ENCODE data around the gene FUT4. TPM values are rescaled to one million over a fixed set of nuclear protein-coding genes. Genes with fewer than 3 reads are reported as not detected.
A peak's percentile ranks its signal among the peaks of the same experiment; 100 is the strongest.

The FUT4 gene
- total and polyA plus RNA-seq, 2 donors from 2014 or later, result 1.2 to 9.5 TPM

DNA sequence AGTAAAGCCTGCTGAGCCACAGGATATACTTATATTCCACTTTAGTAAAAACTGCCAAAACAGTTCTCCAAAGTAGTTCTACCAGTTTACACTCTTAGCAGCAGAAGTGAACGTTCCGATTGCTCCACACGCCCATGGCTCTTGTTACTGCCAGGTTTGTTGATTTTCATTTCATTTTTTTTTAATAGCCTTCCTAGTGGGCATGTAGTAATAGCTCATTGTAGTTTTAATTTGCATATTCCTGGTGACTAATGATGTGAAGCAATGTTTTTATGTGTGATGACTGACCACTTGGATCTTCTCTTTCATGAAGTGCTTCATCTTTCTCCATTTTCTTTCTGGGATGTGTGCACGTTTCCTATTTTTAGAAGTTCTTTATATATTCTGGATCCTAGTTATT, 36.2 kb upstream of the FUT4 start:
- Histone ChIP-seq H3K36me3 (ENCODE audit: control insufficient read depth in 2 of 3, insufficient read depth in 3 of 3, low read length in 3 of 3) (no peaks in the 10 kb centered on the region), H3K4me3 (ENCODE audit: low read length in 3 of 3) (no peak overlapping the region), H3K9ac (ENCODE audit: low read length in 3 of 3) (no peak overlapping the region), H3K4me1 (ENCODE audit: control insufficient read depth in 2 of 3, insufficient read depth in 2 of 3, low read depth in 1 of 3, low read length in 3 of 3) (peaks cover 0 to 3% (median 0%) of the 10 kb centered on the region in 3 donors), H3K9me3 (ENCODE audit: control insufficient read depth in 2 of 3, insufficient read depth in 1 of 3, low read length in 3 of 3) (no peaks in the 10 kb centered on the region), H3K27me3 (ENCODE audit: control insufficient read depth, insufficient read depth, low read length) (no peaks in the 10 kb centered on the region), H3K27ac (ENCODE audit: low read depth in 2 of 2, low read length in 2 of 2) (no peak overlapping the region)
- TF ChIP-seq, protein P1, sequence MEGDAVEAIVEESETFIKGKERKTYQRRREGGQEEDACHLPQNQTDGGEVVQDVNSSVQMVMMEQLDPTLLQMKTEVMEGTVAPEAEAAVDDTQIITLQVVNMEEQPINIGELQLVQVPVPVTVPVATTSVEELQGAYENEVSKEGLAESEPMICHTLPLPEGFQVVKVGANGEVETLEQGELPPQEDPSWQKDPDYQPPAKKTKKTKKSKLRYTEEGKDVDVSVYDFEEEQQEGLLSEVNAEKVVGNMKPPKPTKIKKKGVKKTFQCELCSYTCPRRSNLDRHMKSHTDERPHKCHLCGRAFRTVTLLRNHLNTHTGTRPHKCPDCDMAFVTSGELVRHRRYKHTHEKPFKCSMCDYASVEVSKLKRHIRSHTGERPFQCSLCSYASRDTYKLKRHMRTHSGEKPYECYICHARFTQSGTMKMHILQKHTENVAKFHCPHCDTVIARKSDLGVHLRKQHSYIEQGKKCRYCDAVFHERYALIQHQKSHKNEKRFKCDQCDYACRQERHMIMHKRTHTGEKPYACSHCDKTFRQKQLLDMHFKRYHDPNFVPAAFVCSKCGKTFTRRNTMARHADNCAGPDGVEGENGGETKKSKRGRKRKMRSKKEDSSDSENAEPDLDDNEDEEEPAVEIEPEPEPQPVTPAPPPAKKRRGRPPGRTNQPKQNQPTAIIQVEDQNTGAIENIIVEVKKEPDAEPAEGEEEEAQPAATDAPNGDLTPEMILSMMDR (IDR thresholded peaks at IDR 0.05; ENCODE audit: borderline replicate concordance, extremely low read depth, insufficient read depth), result no peak
- DNase-seq (no peak), FAIRE-seq (no peak)
- intact Hi-C loops (cut with DNase I), result no loop called here

DNA sequence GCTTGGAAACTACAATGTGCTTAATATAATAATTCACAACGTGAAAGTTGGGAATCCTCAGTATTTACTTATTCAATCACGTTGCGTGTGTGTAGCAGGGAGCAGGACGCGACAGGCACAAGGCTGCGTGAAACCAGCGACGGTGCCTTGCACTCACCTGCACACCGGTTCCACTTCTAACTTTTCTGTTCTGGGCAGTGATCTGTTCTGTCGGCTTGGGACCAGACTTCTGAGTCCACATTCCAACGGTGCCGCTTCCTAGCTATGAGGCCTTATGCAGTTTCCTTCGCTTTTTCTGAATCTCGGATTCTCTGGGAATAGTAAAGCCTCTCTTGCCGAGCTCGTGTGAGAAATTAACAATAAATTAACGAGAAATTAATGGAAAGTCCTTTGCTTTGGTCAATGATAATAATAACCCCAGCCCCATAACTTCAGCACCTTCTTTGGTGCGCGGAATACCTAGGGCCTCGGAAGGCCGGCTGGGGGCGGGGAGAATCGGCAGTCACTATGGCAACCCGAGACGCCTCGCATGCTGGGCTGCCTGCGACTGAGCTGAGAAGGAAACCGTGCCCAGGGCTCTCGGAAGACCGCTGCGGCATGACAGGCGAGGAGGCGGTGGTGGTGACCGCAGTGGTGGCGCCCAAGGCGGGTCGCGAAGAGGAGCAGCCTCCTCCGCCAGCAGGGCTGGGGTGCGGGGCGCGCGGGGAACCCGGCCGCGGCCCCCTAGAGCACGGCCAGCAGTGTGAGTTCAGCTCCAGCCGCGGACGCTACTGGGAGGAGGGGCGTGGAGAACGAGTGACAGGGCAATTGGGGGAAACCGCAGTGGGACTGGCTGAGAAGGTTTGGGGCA, 31.6 kb upstream of the FUT4 start, which contains the start of gene C11orf97:
Gene C11orf97, plus strand, starts transcription at position 530 of the 850 bp plus-strand sequence. Its CDS starts 68 bp downstream, at position 598.
- peaks cover 0 to 5% (median 4%) of the 10 kb centered on the region in 3 donors for H3K4me1 ChIP-seq (ENCODE audit: control insufficient read depth in 2 of 3, insufficient read depth in 2 of 3, low read depth in 1 of 3, low read length in 3 of 3)
- peak within 1 kb of the TSS in 2 of 3 donors; percentile 14 to 39 for H3K9ac ChIP-seq (ENCODE audit: low read length in 3 of 3)
- intact Hi-C loops (cut with DNase I), result no loop called here
- no peaks in the 10 kb centered on the region for H3K36me3 ChIP-seq (ENCODE audit: control insufficient read depth in 2 of 3, insufficient read depth in 3 of 3, low read length in 3 of 3)
- DNase-seq (peak; percentile 77 to 88 (median 82)), FAIRE-seq (no peak)
- no peaks in the 10 kb centered on the region for H3K9me3 ChIP-seq (ENCODE audit: control insufficient read depth in 2 of 3, insufficient read depth in 1 of 3, low read length in 3 of 3)
- H3K27me3 ChIP-seq (ENCODE audit: control insufficient read depth, insufficient read depth, low read length), result no peaks in the 10 kb centered on the region
- TF ChIP-seq, protein P1 (IDR thresholded peaks at IDR 0.05; ENCODE audit: borderline replicate concordance, extremely low read depth, insufficient read depth), result no peak
- H3K4me3 ChIP-seq (ENCODE audit: low read length in 3 of 3), result peak within 1 kb of the TSS; percentile 36 to 80 (median 69)
- H3K27ac ChIP-seq (ENCODE audit: low read depth in 2 of 2, low read length in 2 of 2), result no peak within 1 kb of the TSS

DNA sequence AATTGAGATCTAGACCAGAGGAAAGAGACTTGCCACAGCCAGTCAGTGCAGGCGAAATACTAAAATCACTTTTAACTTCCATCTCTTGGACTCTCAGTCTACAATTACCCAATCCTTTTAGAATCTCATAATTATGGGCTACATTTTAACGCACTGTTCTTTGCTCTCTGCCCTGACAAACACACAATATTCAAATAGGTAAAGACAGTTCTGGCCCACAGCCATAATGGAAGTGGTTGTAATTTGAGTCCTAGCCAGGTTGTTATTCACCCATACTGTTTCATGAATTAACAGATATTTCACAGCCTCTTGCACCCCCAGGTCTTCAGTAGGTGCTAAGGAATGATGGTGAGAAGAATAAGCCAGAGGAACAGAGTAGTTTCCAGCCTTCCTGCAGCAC, 30.6 kb upstream of the FUT4 start:
- peak overlapping the region in 1 of 3 donors; percentile 14 for H3K9ac ChIP-seq (ENCODE audit: low read length in 3 of 3)
- TF ChIP-seq, protein P1 (IDR thresholded peaks at IDR 0.05; ENCODE audit: borderline replicate concordance, extremely low read depth, insufficient read depth), result no peak
- FAIRE-seq, result no peak
- peak overlapping the region in 1 of 3 donors; percentile 69 for H3K4me3 ChIP-seq (ENCODE audit: low read length in 3 of 3)
- H3K9me3 ChIP-seq (ENCODE audit: control insufficient read depth in 2 of 3, insufficient read depth in 1 of 3, low read length in 3 of 3), result no peaks in the 10 kb centered on the region
- peaks cover 0 to 5% (median 4%) of the 10 kb centered on the region in 3 donors for H3K4me1 ChIP-seq (ENCODE audit: control insufficient read depth in 2 of 3, insufficient read depth in 2 of 3, low read depth in 1 of 3, low read length in 3 of 3)
- DNase-seq, result peak in 1 of 5 donors; percentile 32
- no peaks in the 10 kb centered on the region for H3K27me3 ChIP-seq (ENCODE audit: control insufficient read depth, insufficient read depth, low read length)
- no peak overlapping the region for H3K27ac ChIP-seq (ENCODE audit: low read depth in 2 of 2, low read length in 2 of 2)
- intact Hi-C loops (cut with DNase I), result no loop called here
- no peaks in the 10 kb centered on the region for H3K36me3 ChIP-seq (ENCODE audit: control insufficient read depth in 2 of 3, insufficient read depth in 3 of 3, low read length in 3 of 3)
